K562 (cell line): ENCODE measurements around the gene RPL7L1. TPM values are rescaled to one million over a fixed set of nuclear protein-coding genes. Genes with fewer than 3 reads are reported as not detected.

Experiments used
- CHD7 ChIP-seq: fragments of 200-600 bp; sonication (generic); IDR thresholded peaks from one replicate; pipeline ENCODE4 v1.6.1; 2012; ENCODE audit warnings: mild to moderate bottlenecking, low read depth, low read length, inconsistent platforms
- CREM ChIP-seq: IDR thresholded peaks from 2 replicates; pipeline ENCODE4 v1.6.1; 2014; ENCODE audit warnings: antibody characterized with exemption, low read depth
- MED1 ChIP-seq: sonication (generic); formaldehyde crosslinking; IDR thresholded peaks from 2 replicates; pipeline ENCODE4 v1.8.1; 2023; ENCODE audit warnings: missing genetic modification reagents, borderline replicate concordance
- NR4A1 ChIP-seq, 2 experiments: fragments of 250-450 bp in 1 of 2; fragments of 450-650 bp in 1 of 2; sonication (Bioruptor Pico) in 1 of 2; IDR thresholded peaks; 2 replicates each; pipeline versions ENCODE4 v1.4.0 to v1.6.1; 2016 to 2020; ENCODE audit warnings: mild to moderate bottlenecking in 2 of 2, missing compliant biosample characterization in 1 of 2, missing genetic modification characterization in 1 of 2, moderate library complexity in 1 of 2
- ZNF24 ChIP-seq: fragments of 450-650 bp; IDR thresholded peaks from 2 replicates; pipeline ENCODE4 v1.6.1; 2016
- polyA plus RNA-seq, 8 experiments: library from polyadenylated mRNA; depleted of rRNA in 4 of 8; stranded (reverse) in 5 of 8; unstranded in 3 of 8; fragments of >200 nt; fragmentation: Nextera tagmentation in 2 of 8; fragmentation: Illumina TruSeq in 1 of 8; extraction: Ambion mirVana in 2 of 8; extraction: Trizol in 1 of 8; gene quantifications; 2 replicates each; pipeline versions ENCODE4 v1.2.1 to v1.2.3, GENCODE V29; 2011 to 2014; ENCODE audit warnings: inconsistent platforms in 1 of 8, missing spikeins in 1 of 8
- total RNA-seq, 7 experiments: library from RNA; depleted of rRNA in 6 of 7; stranded (reverse); fragments of >200 nt in 6 of 7; fragmentation: Illumina TruSeq in 2 of 7; extraction: Trizol in 2 of 7; gene quantifications; 2 replicates each; pipeline versions ENCODE4 v1.2.1 to v1.2.3, GENCODE V29; 2011 to 2021; ENCODE audit warnings: low replicate concordance in 1 of 7

RPL7L1 gene
- total and polyA plus RNA-seq, 9 of the 15 experiments (the other 6 are each of a cell fraction or from before 2014, with no cell fraction given): 129 to 259 (median 164) TPM

GRCh38 chr6:42848700-42849099 is 30.7 kb upstream of the RPL7L1 start (continued):
- TF ChIP-seq CHD7 (no peak), CREM (no peak), ZNF24 (no peak), NR4A1 (CRISPR knock-in tag; IDR thresholded peaks at IDR 0.05) (no peak), NR4A1 (tag; IDR thresholded peaks at IDR 0.05) (no peak), MED1 (CRISPR knock-in tag) (no peak)
- TF ChIP-seq, all 486 proteins: peak for 0
